ENCODE results near the gene SLC17A7.

The SLC17A7 gene

GRCh38 chr19:49395581-49396407, 45.5 kb downstream of the SLC17A7 start:
- no peak for FAIRE-seq
- no peak for TF ChIP-seq TAF1 (IDR thresholded peaks at IDR 0.05; ENCODE audit: borderline replicate concordance, low read depth, low read length)
- TF ChIP-seq POLR2AphosphoS5 (IDR thresholded peaks at IDR 0.05; ENCODE audit: low read depth, low read length): no peak
- no peak for TF ChIP-seq POLR2A (IDR thresholded peaks at IDR 0.05; ENCODE audit: low read depth, low read length)
- DNase-seq (ENCODE audit: insufficient read length): no peak

- no peak for FAIRE-seq
- TF ChIP-seq POLR2AphosphoS5 (IDR thresholded peaks at IDR 0.05; ENCODE audit: low read depth, low read length) (no peak), POLR2A (IDR thresholded peaks at IDR 0.05; ENCODE audit: low read depth, low read length) (no peak), TAF1 (IDR thresholded peaks at IDR 0.05; ENCODE audit: borderline replicate concordance, low read depth, low read length) (no peak)
- no peak for DNase-seq (ENCODE audit: insufficient read length)
These were observed 47.4 kb downstream of the SLC17A7 start for GRCh38 chr19:49393881-49394280.

- TF ChIP-seq POLR2AphosphoS5 (IDR thresholded peaks at IDR 0.05; ENCODE audit: low read depth, low read length) (no peak), TAF1 (IDR thresholded peaks at IDR 0.05; ENCODE audit: borderline replicate concordance, low read depth, low read length) (no peak), POLR2A (IDR thresholded peaks at IDR 0.05; ENCODE audit: low read depth, low read length) (no peak)
- DNase-seq (ENCODE audit: insufficient read length) (peak; percentile 79), FAIRE-seq (peak; percentile 98)
These were observed 49.5 kb downstream of the SLC17A7 start for GRCh38 chr19:49391581-49392399.

- TF ChIP-seq TAF1 (IDR thresholded peaks at IDR 0.05; ENCODE audit: borderline replicate concordance, low read depth, low read length) (no peak), POLR2AphosphoS5 (IDR thresholded peaks at IDR 0.05; ENCODE audit: low read depth, low read length) (no peak), POLR2A (IDR thresholded peaks at IDR 0.05; ENCODE audit: low read depth, low read length) (no peak)
- no peak for DNase-seq (ENCODE audit: insufficient read length)
- no peak for FAIRE-seq
These were observed 50.4 kb downstream of the SLC17A7 start for GRCh38 chr19:49390929-49391359.

GRCh38 chr19:49390131-49390928, 51.0 kb downstream of the SLC17A7 start:
- TF ChIP-seq POLR2AphosphoS5 (IDR thresholded peaks at IDR 0.05; ENCODE audit: low read depth, low read length) (no peak), POLR2A (IDR thresholded peaks at IDR 0.05; ENCODE audit: low read depth, low read length) (no peak), TAF1 (IDR thresholded peaks at IDR 0.05; ENCODE audit: borderline replicate concordance, low read depth, low read length) (no peak)
- FAIRE-seq (no peak), DNase-seq (ENCODE audit: insufficient read length) (no peak)

GRCh38 chr19:49389406-49389805, 51.9 kb downstream of the SLC17A7 start:
- no peak for TF ChIP-seq TAF1 (IDR thresholded peaks at IDR 0.05; ENCODE audit: borderline replicate concordance, low read depth, low read length)
- TF ChIP-seq POLR2A (IDR thresholded peaks at IDR 0.05; ENCODE audit: low read depth, low read length): no peak
- no peak for TF ChIP-seq POLR2AphosphoS5 (IDR thresholded peaks at IDR 0.05; ENCODE audit: low read depth, low read length)
- DNase-seq (ENCODE audit: insufficient read length) (no peak), FAIRE-seq (no peak)

- no peak for FAIRE-seq
- DNase-seq (ENCODE audit: insufficient read length): no peak
- no peak for TF ChIP-seq TAF1 (IDR thresholded peaks at IDR 0.05; ENCODE audit: borderline replicate concordance, low read depth, low read length)
These were observed 53.4 kb downstream of the SLC17A7 start, which contains the start of gene KASH5 for GRCh38 chr19:49387936-49388372. TSS of gene KASH5 (plus strand) at chr19:49388249. CDS start at chr19:49390884, 2,635 bp downstream.

- no peak for FAIRE-seq
These were observed 57.7 kb downstream of the SLC17A7 start for GRCh38 chr19:49383599-49383998.

GRCh38 chr19:49382639-49383038, 58.7 kb downstream of the SLC17A7 start:
- no peak for FAIRE-seq
- DNase-seq (ENCODE audit: insufficient read length): no peak
- TF ChIP-seq POLR2A (IDR thresholded peaks at IDR 0.05; ENCODE audit: low read depth, low read length) (no peak), TAF1 (IDR thresholded peaks at IDR 0.05; ENCODE audit: borderline replicate concordance, low read depth, low read length) (no peak), POLR2AphosphoS5 (IDR thresholded peaks at IDR 0.05; ENCODE audit: low read depth, low read length) (no peak)

More at GRCh38 chr19:49383599-49383998, 57.7 kb downstream of the SLC17A7 start:
- TF ChIP-seq TAF1 (IDR thresholded peaks at IDR 0.05; ENCODE audit: borderline replicate concordance, low read depth, low read length) (no peak), POLR2AphosphoS5 (IDR thresholded peaks at IDR 0.05; ENCODE audit: low read depth, low read length) (no peak), POLR2A (IDR thresholded peaks at IDR 0.05; ENCODE audit: low read depth, low read length) (no peak)
- DNase-seq (ENCODE audit: insufficient read length): no peak

GRCh38 chr19:49380391-49380790, 60.9 kb downstream of the SLC17A7 start:
- TF ChIP-seq TAF1 (IDR thresholded peaks at IDR 0.05; ENCODE audit: borderline replicate concordance, low read depth, low read length) (no peak), POLR2A (IDR thresholded peaks at IDR 0.05; ENCODE audit: low read depth, low read length) (no peak), POLR2AphosphoS5 (IDR thresholded peaks at IDR 0.05; ENCODE audit: low read depth, low read length) (no peak)
- FAIRE-seq: no peak
- no peak for DNase-seq (ENCODE audit: insufficient read length)

Measured in GM12892 (cell line).